Superior temporal gyrus (tissue), 1 donor: ENCODE results near the gene GLRA3.
A peak's percentile ranks its signal among the peaks of the same experiment; 100 is the strongest.
"Not testable (repeated sequence)": the region's sequence is repeated elsewhere in the genome, so short reads cannot be mapped to it uniquely, and the experiment has no call there.

Experiments used
- DNase-seq: peaks from one replicate; pipeline ENCODE4 v3.0.0-alpha.2; 2016; ENCODE audit errors: extremely low spot score

GLRA3 gene

DNA sequence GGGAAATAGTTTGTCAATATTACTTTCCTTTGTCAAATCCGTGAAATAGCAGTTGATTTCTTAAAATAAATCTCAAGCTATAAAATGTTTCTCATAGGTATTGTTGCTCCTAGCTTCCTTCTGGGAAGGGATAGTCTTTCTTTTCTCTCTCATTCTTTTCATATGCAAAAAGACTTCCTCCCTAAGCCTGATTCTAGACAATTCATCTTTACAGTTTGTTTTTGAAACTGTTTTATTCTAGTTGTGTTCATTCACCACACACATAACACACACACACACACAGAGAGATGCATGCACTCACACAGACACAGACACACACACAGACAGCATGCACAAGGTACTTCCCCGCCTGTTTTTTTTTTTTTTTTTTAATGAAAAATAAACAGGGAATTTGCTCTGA lies 18.2 kb downstream of the GLRA3 start:
- DNase-seq = no peak

GRCh38 chr4:174808836-174809235 lies 20.2 kb downstream of the GLRA3 start:
- DNase-seq = no peak

- DNase-seq = no peak
Measured at GRCh38 chr4:174808119-174808518, 20.9 kb downstream of the GLRA3 start.

DNA sequence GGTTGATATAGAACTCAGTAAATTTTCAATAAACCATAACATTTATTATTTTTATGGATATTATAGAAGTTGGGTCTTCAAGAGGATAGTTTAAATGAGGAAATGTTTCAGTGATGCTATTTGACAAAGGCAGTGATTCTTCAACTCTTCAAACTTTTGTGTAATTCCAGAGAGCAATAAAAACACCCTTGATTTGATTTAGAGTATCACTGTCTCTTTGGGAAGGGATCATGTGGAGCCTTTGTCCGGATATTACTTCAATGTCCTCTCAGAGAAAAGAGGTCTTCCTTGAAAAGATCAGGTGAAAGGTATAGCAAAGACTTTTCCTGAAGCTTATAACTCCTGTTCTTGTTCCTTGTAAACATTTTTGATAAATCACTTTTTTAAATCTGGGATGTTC lies 23.3 kb downstream of the GLRA3 start:
- no peak for DNase-seq

- DNase-seq = no peak
Measured at GRCh38 chr4:174794543-174795094, 34.4 kb downstream of the GLRA3 start.

- no peak for DNase-seq
Measured at GRCh38 chr4:174789657-174790056, 39.4 kb downstream of the GLRA3 start.

DNA sequence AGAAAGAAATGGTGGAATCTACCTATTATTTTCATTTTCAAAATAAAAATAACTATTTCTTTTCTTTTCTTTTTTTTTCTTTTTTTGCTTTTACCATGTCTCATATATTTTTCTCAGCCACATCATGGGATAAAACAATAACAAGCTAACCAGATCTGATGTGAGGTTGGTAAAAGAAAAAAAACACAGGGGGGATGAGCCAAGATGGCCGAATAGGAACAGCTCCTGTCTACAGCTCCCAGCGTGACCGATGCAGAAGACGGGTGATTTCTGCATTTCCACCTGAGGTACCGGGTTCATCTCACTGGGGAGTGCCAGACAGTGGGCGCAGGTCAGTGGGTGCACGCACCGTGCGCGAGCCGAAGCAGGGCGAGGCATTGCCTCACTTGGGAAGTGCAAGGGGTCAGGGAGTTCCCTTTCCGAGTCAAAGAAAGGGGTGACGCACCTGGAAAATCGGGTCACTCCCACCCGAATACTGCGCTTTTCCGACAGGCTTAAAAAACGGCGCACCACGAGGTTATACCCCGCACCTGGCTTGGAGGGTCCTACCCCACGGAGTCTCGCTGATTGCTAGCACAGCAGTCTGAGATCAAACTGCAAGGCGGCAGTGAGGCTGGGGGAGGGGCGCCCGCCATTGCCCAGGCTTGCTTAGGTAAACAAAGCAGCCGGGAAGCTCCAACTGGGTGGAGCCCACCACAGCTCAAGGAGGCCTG lies 50.6 kb downstream of the GLRA3 start:
- not testable (repeated sequence) for DNase-seq

DNA sequence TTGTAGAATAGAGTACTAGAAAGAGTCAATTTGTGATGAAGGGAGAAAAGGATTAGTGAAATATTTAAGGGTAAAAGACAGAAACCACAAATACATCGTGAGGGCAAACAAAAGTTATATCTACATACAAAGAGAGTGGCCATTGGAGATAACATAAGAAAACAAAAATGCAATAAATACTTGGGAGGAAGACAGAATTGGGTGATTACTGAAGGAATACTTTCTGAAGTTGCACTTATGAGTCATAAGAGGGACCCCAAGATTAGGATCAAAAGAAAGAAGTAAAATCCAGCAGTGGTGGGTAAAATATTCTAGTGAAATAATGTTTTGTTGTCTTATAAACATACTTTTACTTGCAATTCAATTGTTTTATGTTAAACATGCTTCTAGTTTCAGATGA lies 53.7 kb downstream of the GLRA3 start:
- DNase-seq = no peak

DNA sequence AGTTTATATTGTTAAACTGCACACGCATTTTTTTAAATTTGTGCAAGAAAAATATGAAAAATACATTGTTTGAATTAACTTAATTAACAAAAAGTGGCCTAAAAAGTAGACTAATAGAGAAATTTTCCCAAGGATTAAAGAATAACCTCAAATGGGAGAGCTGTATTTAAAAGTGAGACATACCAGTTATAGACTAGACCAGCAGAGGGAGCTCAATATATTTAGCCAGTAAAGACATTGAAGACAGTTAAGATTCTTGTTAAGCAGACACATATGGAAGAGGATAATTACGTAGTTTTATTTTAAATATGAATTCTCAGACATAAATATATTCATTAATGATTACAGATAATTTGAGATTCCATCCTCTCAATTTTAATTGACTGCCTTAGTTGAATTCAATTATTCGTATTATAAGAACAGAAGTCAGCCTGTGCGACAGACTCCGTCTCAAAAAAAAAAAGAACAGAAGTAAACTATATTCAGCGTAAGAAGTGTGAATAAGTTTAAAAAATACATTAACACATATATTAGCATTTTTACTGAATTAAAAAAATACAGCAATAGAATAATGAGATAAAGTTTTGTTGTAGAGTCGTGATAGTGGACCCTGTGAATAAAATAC lies 64.8 kb downstream of the GLRA3 start:
- peak; percentile 82 for DNase-seq

DNA sequence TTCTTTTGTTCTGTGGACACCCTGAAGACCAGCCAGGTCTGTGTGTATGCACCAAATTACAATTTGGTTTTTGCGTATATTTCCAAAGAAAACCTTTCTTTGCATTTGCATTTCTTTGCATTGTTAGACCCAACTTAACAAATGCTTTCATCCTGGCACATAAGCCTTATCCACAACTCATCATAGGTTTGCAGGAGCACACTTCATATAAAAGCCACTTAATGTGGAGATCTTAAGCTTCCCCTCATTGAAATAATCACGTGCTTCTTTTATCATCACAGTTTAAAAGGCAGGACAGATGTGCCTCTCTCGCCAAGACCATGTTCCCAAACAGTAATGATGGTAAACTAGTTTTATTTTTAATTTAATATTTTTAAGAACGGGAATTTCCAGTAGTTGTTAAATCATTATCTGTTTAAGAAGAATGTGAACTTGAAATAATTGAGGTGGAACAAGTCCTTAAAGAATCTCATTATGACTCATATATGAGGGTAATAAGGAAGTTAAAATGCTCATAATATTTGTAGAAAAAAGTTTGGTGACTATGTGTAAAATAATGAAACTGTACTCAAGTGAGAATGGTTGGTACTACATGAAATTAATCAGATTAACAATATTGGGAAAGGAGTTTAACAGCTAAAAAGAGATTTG lies 65.5 kb downstream of the GLRA3 start:
- no peak for DNase-seq

GRCh38 chr4:174761451-174761850 lies 67.6 kb downstream of the GLRA3 start:
- DNase-seq = no peak

DNA sequence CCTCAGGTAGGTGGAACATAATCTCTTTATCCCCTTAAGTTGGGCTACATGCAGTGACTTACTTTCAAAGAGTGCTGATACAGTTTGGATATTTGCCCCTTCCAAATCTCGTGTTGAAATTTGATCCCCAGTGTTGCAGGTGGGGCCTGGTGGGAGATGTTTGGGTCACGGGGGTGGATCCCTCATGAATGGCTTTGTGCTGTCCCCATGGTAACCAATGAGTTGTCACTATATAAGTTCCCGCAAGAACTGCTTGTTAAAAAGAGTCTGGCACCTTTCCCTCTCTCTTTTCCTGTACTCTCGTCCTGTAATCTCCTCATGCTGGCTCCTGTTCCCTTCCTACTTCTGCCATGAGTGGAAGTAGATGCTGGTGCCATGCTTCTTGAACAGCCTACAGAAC lies 71.3 kb downstream of the GLRA3 start:
- no peak for DNase-seq

GRCh38 chr4:174753021-174753420 lies 76.0 kb downstream of the GLRA3 start:
- DNase-seq = no peak

GRCh38 chr4:174752026-174752425 lies 77.0 kb downstream of the GLRA3 start:
- no peak for DNase-seq

DNA sequence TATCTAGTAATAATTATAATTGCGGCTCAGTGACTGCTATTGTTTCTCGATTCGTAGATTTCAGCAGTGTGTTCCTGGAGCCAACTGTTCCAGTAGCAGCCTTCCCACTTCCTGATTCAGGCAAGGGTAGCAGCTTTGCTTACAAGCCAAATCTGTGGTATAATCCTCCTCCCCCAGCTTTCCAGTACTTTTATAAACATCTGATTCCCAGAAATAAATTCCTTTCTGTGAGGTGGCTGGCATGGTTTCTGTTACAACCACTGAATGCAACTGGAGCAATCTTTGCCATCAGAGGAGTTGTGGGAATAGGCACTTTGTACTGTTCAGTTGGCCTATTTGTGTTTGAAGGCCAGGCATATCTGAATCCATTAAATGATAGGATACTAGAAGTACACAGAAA lies 80.0 kb downstream of the GLRA3 start:
- DNase-seq = peak; percentile 43

GRCh38 chr4:174746710-174747109 lies 82.3 kb downstream of the GLRA3 start:
- no peak for DNase-seq

DNA sequence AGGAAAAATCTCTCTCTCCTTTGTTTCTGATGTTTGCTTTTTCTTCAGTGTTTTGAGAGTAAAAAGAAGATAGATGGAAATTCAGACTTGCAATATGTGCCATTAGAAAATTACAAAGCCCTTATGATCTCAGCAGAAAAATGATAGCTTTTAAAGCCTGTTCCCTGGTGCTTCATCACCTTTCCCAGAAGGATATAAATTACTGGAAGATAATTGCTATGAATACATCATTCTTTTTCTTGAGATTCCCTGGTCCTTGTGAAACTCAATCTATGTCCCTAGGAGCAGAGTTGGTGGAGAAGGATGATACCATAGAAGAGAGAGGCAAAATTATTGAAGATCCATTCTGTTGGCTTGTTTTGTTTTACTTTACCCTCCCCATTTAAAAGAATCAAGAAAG lies 86.5 kb downstream of the GLRA3 start:
- DNase-seq = no peak

- DNase-seq = no peak
Measured at GRCh38 chr4:174739576-174739975, 89.5 kb downstream of the GLRA3 start.

DNA sequence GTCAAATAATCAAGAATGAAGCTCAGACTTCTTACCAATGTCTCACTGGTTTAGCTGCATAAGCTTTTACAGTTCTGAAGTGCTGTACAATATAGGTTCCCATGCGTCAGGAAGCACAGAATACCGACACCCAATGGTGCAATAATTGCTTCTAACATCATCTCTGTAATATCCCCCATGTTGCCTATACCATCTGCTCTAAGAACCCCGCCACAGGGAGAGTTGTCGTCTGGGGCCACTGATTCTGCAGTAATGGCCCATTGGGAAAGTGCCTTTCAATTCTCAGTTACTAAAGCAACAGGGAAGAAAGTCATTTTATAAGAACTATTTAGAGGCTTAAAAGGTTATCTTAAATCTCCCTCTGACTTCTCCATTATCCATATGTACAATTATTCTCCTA lies 94.9 kb downstream of the GLRA3 start:
- no peak for DNase-seq

DNA sequence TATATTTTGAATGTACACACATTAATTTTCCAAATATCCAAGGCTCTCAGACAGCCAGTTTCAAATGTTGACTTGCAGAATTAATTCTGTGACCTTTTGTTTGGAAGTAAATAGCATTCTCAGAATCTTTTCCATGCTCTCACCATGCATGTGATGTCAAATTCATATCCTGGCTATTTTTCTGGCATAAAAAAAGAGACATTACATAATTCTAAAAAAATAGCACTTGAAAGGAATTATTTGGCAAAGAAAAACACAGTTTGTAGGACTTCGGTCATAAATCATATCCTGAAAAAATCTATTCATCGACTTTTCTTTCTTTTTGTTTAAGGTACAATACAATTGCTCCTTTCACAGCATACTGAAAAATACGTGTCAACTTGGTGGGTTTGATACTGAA lies 111.2 kb downstream of the GLRA3 start:
- DNase-seq = no peak

DNA sequence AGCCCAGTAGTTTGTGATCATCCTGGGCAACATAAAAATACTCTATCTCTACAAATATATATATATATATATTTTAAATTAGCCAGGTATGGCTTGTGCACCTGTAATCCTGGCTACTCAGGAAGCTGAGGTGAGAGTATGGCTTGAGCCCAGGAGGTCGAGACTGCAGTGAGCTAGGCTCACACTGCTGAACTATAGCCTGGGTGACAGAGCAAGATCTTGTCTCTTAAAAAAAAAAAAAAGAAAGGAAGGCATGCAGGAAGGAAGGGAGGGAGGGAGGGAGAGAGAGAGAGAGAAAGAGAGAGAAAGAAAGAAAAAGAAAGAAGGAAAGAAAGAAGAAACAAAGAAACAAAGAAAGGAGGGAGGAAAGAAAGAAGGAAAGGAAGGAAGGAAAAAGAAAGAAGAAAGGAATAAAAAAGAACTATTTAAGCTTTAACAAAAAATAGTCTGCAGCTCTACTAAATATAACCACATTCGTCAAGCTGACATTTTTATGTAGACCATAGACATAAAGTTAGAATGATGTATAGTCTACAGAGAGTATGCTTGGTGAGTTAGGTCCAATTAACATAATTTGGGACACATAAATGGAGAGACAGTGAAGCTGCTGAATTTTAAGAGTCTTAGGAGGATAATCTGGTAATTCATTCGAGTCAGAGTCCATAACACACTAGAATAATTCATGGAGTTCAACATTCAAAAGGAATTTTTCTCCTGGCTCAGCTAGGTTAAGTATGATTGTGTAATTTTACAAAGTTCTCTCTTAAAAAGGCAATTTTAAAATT lies 111.9 kb downstream of the GLRA3 start:
- DNase-seq = no peak
